GM12801 (cell line): ENCODE data around the gene WDR17.

Source experiments
- TF ChIP-seq, protein P1 (sequence below): IDR thresholded peaks from one replicate; pipeline ENCODE4 v1.5.1; 2011; ENCODE audit warnings: control low read depth; ENCODE audit not compliant: insufficient read length; ENCODE audit errors: extremely low read depth

WDR17 gene

DNA sequence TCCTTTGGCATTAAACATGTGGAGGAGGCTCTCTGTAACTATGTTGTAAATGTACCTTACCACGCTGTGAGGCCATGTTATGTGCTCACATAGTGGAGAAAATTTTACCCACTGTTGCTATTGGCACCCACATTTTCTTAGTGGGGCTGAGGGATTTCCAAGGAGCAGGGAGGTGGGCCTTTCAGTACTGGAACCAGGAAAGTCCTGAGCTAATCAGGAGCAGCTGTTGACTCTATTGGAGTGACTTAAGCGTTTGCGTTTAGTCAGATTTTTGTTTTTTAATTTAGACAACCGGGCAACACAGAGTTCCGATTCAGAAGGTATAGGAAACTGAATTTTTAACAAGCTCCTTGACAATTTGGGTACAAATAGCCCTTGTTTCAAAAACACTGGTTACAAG lies 30.7 kb upstream of the WDR17 start:
- TF ChIP-seq, protein P1, sequence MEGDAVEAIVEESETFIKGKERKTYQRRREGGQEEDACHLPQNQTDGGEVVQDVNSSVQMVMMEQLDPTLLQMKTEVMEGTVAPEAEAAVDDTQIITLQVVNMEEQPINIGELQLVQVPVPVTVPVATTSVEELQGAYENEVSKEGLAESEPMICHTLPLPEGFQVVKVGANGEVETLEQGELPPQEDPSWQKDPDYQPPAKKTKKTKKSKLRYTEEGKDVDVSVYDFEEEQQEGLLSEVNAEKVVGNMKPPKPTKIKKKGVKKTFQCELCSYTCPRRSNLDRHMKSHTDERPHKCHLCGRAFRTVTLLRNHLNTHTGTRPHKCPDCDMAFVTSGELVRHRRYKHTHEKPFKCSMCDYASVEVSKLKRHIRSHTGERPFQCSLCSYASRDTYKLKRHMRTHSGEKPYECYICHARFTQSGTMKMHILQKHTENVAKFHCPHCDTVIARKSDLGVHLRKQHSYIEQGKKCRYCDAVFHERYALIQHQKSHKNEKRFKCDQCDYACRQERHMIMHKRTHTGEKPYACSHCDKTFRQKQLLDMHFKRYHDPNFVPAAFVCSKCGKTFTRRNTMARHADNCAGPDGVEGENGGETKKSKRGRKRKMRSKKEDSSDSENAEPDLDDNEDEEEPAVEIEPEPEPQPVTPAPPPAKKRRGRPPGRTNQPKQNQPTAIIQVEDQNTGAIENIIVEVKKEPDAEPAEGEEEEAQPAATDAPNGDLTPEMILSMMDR, result no peak

DNA sequence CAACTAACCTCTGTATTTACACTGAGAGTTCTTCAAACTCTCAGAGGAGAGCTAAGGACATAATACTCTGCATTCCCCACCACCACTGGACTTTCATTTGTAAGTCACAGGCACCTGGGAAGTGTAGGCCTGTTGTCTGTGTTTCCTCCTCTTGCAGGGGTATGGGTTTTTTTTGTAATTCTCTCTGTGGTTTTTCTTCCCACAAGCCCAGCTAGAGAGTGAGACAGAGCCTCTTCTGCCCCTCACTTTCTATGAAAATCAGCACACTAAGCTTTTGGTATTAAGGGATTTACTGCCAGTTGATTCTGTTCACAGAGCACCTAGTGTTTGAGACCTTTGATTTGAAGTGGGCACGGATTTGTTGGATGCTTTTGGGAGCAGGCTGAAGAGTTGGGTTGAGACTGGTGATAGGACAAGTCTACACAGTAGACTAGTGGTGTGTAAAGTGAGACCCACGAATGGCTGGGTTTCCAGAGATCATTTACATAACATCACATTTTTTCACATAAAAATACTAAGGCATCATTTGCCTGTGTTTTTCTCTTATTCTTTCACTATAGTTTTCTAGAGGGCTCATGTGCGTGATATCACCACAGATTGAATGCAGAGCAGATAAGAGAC lies 28.9 kb upstream of the WDR17 start:
- TF ChIP-seq, protein P1, result no peak

DNA sequence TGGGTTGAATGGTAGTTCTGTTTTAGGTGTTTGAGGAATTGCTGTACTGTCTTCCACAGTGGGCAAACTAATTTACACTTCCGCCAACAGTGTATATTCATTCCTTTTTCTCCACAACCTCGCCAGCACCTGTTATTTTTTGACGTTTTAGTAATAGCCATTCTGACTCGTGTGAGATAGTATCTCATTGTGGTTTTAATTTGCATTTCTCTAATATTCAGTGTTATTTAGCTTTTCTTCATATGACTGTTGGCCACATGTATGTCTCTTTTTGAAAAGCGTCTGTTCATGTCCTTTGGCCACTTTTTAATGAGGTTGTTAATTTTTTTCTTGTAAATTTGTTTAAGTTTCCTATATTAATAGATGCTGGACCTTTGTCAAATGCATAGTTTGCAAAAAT lies 26.9 kb upstream of the WDR17 start:
- TF ChIP-seq, protein P1, result no peak

DNA sequence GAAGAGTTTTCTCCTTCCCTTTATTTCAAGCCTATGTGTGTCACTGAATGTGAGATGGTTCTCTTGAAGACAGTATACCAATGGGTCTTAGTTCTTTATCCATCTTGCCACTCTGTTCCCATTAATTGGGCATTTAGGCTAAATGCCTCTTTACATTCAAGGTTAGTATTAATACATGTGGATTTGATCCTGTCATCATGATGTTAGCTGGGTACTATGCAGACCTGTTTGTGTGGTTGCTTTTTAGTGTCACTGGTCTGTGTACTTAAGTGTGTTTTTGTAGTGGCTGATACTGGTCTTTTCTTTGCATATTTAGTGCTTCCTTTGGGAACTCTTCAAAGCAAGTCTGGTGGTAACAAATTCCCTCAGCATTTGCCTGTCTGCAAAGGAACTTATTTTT lies 23.4 kb upstream of the WDR17 start:
- TF ChIP-seq, protein P1, result no peak

DNA sequence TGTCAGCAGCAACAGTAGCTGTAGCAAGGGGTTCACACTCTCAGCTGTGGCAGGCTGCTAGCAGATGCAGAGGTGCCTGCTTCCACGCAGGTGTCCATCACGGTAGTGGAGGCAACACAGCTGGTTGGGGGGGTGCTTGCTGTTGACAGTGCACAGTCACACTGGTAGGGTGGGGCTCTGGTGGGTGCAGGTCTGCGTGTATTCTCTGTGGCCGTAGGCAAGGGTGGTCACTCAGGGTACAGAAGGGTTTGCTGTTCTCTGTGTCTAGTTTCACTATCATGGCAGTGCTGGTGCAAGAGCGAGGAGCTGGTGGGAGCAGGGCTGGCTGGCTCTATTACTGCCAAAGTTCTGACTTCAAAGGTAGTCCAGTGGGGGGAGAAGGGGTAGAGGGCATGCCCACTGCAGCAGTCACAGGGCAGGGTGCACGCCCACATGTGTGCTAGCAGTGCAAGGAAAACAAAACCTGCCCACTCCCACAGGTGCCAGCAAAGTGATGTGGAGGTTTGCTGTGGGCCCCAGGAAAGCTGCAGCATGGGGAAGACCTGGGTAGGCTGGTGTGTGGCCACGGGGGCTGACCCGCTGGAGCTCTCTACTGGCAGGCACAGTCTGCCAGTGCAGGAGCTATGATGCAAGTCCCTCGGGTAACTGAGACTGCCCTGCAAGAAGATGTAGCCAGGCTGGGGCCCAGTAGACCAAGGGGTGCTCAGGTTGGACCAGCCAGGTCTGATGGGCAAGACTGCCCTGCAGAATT lies 21.6 kb upstream of the WDR17 start:
- TF ChIP-seq, protein P1, result no peak

DNA sequence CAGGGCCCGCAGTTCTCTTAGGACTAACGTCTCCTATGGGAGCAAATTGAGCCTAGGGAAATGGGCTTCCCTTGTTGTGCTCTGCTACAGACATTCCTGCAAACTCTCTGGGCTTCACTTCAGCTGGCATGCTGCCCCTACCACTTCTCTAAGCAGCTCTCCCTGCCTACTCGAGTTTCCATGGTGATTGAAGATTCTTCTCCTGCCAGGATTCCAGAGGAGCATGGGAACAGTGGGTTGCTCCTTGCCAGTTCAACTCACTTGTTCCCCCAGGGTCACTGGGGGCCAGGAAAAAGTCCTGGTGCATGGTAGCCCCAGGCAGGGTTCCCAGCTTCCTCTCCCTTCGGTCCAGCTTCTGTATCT lies 21.1 kb upstream of the WDR17 start:
- TF ChIP-seq, protein P1, result no peak

DNA sequence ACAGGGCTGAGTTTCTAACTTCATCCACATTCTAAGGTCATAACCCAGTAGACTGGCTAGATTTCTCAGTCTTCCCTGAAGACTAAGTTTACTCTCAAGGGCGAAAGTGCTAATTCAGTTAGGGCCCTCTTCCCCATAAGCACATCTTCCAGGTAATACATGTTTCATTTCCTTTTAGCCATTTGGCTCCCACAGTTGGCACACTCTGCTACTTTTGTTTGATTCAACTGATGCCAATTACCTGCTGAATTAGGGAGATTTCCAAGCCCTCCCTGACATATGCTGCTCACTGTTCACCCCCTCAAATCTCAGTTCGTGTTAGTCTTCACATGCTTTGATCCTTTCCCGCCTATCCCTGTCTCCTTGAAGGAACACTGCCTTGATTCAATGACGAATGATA lies 17.0 kb upstream of the WDR17 start:
- TF ChIP-seq, protein P1, result no peak
